NCI-H774 (cell line): ENCODE measurements around the gene SUCO.
A peak's percentile ranks its signal among the peaks of the same experiment; 100 is the strongest.
"Not testable (repeated sequence)": the region's sequence is repeated elsewhere in the genome, so short reads cannot be mapped to it uniquely, and the experiment has no call there.

Experiments used
- DNase-seq: peaks from one replicate; lab custom pipeline; 2025; lab: John Stamatoyannopoulos, UW

Gene SUCO

GRCh38 chr1:172532700-172533512 is at the start of gene SUCO:
TSS of gene SUCO (plus strand) at chr1:172533150. CDS start at chr1:172533436, 286 bp downstream.
- peak; percentile 99 for DNase-seq

- no peak for DNase-seq
These were observed 49.5 kb upstream of the SUCO start for GRCh38 chr1:172483448-172483847.

- no peak for DNase-seq
These were observed 48.7 kb upstream of the SUCO start for GRCh38 chr1:172484252-172484651.

- DNase-seq: no peak
These were observed 47.3 kb upstream of the SUCO start for GRCh38 chr1:172485626-172486025.

GRCh38 chr1:172486805-172487454 is 46.0 kb upstream of the SUCO start:
- DNase-seq: no peak

- no peak for DNase-seq
These were observed 45.4 kb upstream of the SUCO start for GRCh38 chr1:172487550-172487949.

GRCh38 chr1:172488393-172488792 is 44.6 kb upstream of the SUCO start:
- DNase-seq: no peak

GRCh38 chr1:172489847-172490246 is 43.1 kb upstream of the SUCO start:
- DNase-seq: no peak

- DNase-seq: no peak
These were observed 40.5 kb upstream of the SUCO start for GRCh38 chr1:172492421-172492820.

GRCh38 chr1:172494166-172494565 is 38.8 kb upstream of the SUCO start:
- DNase-seq: no peak

GRCh38 chr1:172496127-172496526 is 36.8 kb upstream of the SUCO start:
- not testable (repeated sequence) for DNase-seq

- DNase-seq: no peak
These were observed 36.3 kb upstream of the SUCO start for GRCh38 chr1:172496678-172497077.

GRCh38 chr1:172497230-172497629 is 35.7 kb upstream of the SUCO start:
- DNase-seq: no peak

- no peak for DNase-seq
These were observed 34.1 kb upstream of the SUCO start for GRCh38 chr1:172498857-172499256.

- no peak for DNase-seq
These were observed 33.3 kb upstream of the SUCO start for GRCh38 chr1:172499636-172500141.

GRCh38 chr1:172500207-172500606 is 32.7 kb upstream of the SUCO start:
- no peak for DNase-seq

GRCh38 chr1:172507741-172508140 is 25.2 kb upstream of the SUCO start:
- DNase-seq: no peak

GRCh38 chr1:172510479-172510878 is 22.5 kb upstream of the SUCO start:
- no peak for DNase-seq

GRCh38 chr1:172512591-172512990 is 20.4 kb upstream of the SUCO start:
- no peak for DNase-seq

GRCh38 chr1:172513479-172513878 is 19.5 kb upstream of the SUCO start:
- no peak for DNase-seq

GRCh38 chr1:172514108-172514507 is 18.8 kb upstream of the SUCO start:
- DNase-seq: no peak

- no peak for DNase-seq
These were observed 17.5 kb upstream of the SUCO start for GRCh38 chr1:172515436-172515835.

GRCh38 chr1:172515927-172516326 is 17.0 kb upstream of the SUCO start:
- DNase-seq: no peak
